Loucy (cell line): ENCODE measurements around the gene CROCC.

Experiments used
- EZH2phosphoT487 ChIP-seq: fragments of 200-600 bp; IDR thresholded peaks from 2 replicates; pipeline ENCODE4 v1.6.1; 2018; ENCODE audit warnings: antibody characterized with exemption, mild to moderate bottlenecking, moderate library complexity, borderline replicate concordance
- TF ChIP-seq, protein P1 (sequence below): fragments of 200-600 bp; sonication (generic); conservative IDR thresholded peaks from 2 replicates; pipeline ENCODE4 v1.5.1; 2014; ENCODE audit warnings: mild to moderate bottlenecking, antibody characterized with exemption, low read length

DNA sequence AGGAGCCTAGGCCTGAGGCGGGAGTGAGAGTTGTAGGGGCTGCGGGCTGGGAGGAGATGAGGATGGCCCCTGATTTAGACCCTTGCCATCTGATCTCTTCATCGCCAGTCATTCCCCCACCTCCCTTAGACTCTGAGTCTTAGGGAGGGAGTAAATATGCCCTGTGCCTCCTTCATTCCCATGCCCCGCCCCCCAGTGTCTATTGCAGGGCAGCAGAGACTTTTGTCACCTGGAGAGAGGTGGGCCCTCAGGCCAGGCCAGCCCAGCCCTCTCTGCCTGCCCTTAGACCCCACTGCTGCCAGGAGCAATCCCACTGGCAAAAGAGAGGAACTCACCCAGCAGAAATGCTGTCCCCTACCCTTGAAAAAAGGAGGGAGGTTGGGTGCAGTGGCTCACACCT, 61.9 kb downstream of the CROCC start:
- TF ChIP-seq, protein P1, sequence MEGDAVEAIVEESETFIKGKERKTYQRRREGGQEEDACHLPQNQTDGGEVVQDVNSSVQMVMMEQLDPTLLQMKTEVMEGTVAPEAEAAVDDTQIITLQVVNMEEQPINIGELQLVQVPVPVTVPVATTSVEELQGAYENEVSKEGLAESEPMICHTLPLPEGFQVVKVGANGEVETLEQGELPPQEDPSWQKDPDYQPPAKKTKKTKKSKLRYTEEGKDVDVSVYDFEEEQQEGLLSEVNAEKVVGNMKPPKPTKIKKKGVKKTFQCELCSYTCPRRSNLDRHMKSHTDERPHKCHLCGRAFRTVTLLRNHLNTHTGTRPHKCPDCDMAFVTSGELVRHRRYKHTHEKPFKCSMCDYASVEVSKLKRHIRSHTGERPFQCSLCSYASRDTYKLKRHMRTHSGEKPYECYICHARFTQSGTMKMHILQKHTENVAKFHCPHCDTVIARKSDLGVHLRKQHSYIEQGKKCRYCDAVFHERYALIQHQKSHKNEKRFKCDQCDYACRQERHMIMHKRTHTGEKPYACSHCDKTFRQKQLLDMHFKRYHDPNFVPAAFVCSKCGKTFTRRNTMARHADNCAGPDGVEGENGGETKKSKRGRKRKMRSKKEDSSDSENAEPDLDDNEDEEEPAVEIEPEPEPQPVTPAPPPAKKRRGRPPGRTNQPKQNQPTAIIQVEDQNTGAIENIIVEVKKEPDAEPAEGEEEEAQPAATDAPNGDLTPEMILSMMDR = no peak
- no peak for TF ChIP-seq EZH2phosphoT487
